Panc1 (cell line): ENCODE results near the gene BAIAP2L2.

Experiments used
- POLR2AphosphoS5 ChIP-seq: IDR thresholded peaks from 2 replicates; pipeline ENCODE4 v1.6.1; 2012; ENCODE audit warnings: mild to moderate bottlenecking, low read depth, low read length, moderate library complexity
- TF ChIP-seq, protein P1 (sequence below): fragments of 450-650 bp; IDR thresholded peaks from 2 replicates; pipeline ENCODE4 v1.5.1; 2017; ENCODE audit warnings: mild to moderate bottlenecking

DNA sequence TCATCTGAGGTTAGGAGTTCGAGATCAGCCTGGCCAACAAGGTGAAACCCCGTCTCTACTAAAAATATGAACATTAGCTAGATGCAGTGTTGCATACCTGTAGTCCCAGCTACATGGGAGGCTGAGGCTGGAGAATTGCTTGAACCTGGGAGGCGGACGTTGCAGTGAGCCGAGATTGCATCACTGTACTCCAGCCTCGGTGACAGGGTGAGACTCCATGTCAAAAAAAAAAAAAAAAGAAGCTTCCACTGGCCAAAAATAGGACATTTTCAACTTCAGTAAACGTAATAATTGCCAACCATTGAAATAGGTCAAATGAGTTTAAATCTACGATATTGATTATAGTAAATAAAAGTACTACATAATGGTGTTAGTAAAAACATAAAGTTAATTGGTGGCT lies 6.8 kb downstream of the BAIAP2L2 start:
- no peak for TF ChIP-seq POLR2AphosphoS5
- TF ChIP-seq, protein P1, sequence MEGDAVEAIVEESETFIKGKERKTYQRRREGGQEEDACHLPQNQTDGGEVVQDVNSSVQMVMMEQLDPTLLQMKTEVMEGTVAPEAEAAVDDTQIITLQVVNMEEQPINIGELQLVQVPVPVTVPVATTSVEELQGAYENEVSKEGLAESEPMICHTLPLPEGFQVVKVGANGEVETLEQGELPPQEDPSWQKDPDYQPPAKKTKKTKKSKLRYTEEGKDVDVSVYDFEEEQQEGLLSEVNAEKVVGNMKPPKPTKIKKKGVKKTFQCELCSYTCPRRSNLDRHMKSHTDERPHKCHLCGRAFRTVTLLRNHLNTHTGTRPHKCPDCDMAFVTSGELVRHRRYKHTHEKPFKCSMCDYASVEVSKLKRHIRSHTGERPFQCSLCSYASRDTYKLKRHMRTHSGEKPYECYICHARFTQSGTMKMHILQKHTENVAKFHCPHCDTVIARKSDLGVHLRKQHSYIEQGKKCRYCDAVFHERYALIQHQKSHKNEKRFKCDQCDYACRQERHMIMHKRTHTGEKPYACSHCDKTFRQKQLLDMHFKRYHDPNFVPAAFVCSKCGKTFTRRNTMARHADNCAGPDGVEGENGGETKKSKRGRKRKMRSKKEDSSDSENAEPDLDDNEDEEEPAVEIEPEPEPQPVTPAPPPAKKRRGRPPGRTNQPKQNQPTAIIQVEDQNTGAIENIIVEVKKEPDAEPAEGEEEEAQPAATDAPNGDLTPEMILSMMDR, result no peak
